PFSK-1 (cell line): ENCODE results near the gene TOP2A.

Source experiments
- FOXP2 ChIP-seq: optimal IDR thresholded peaks from 2 replicates; pipeline ENCODE3; 2011; ENCODE audit warnings: borderline replicate concordance, control low read depth, inconsistent platforms; ENCODE audit not compliant: insufficient read depth; ENCODE audit errors: extremely low read length, extremely low read depth
- POLR2AphosphoS5 ChIP-seq: IDR thresholded peaks from 2 replicates; pipeline ENCODE4 v1.6.1; 2012; ENCODE audit warnings: low read depth, mild to moderate bottlenecking, control low read depth, low read length, moderate library complexity
- REST ChIP-seq, 2 experiments: IDR thresholded peaks; 2 replicates each; pipeline versions ENCODE4 v1.6.1 to v1.8.0; 2011 to 2012; ENCODE audit warnings: low read depth in 2 of 2, low read length in 2 of 2, control low read depth in 1 of 2, inconsistent platforms in 1 of 2, mild to moderate bottlenecking in 1 of 2, moderate library complexity in 1 of 2; ENCODE audit not compliant: insufficient read depth in 1 of 2
- SIN3A ChIP-seq: IDR thresholded peaks from 2 replicates; pipeline ENCODE4 v1.6.1; 2012; ENCODE audit warnings: mild to moderate bottlenecking, low read length, moderate library complexity, borderline replicate concordance; ENCODE audit not compliant: insufficient read depth
- TAF1 ChIP-seq: IDR thresholded peaks from 2 replicates; pipeline ENCODE4 v1.6.1; 2012; ENCODE audit warnings: low read length, control low read depth, borderline replicate concordance; ENCODE audit not compliant: insufficient read depth

TOP2A gene

DNA sequence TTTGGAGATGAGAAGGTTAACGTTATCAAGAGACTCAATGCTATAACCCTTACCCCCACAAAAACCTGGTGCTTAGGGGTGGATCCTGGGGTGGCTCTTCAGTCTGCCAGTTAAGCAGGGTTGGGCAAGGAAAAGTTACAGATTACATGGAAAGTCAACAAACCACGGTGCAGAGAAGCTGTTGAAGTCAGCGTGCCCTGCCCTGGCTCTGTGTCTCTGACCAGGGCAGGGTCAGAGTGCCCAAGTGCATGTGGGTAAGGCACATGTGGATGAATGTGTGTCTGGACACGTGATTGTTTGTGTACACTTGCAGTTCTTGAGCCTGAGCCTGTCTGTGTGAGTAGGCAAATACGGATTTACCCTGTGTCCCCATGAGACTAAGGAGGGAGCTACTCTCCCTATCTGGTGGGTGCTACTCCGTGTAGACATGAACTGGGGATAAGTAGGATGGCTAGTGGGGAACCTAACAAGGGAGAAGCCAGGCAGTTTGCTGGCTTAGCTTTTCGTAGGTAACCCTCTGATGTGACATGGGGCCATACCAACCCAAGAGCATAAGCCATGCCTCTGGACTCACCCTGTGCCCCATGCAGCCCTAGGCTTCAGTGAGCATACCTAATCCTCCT lies 31.1 kb upstream of the TOP2A start:
- no peak for TF ChIP-seq TAF1
- TF ChIP-seq FOXP2: no peak
- TF ChIP-seq POLR2AphosphoS5: no peak
- TF ChIP-seq REST (IDR thresholded peaks at IDR 0.05; ENCODE audit: insufficient read depth in 1 of 2, low read depth in 2 of 2, low read length in 2 of 2): no peak
- no peak for TF ChIP-seq SIN3A

GRCh38 chr17:40448213-40448638 lies 30.5 kb upstream of the TOP2A start:
- TF ChIP-seq FOXP2: no peak
- no peak for TF ChIP-seq SIN3A
- no peak for TF ChIP-seq TAF1
- no peak for TF ChIP-seq REST (IDR thresholded peaks at IDR 0.05; ENCODE audit: insufficient read depth in 1 of 2, low read depth in 2 of 2, low read length in 2 of 2)
- TF ChIP-seq POLR2AphosphoS5: no peak

GRCh38 chr17:40447806-40448205 lies 30.1 kb upstream of the TOP2A start:
- TF ChIP-seq REST (IDR thresholded peaks at IDR 0.05; ENCODE audit: insufficient read depth in 1 of 2, low read depth in 2 of 2, low read length in 2 of 2) (no peak), SIN3A (no peak), TAF1 (no peak), FOXP2 (no peak), POLR2AphosphoS5 (no peak)

GRCh38 chr17:40447148-40447644 lies 29.5 kb upstream of the TOP2A start:
- TF ChIP-seq SIN3A (no peak), REST (IDR thresholded peaks at IDR 0.05; ENCODE audit: insufficient read depth in 1 of 2, low read depth in 2 of 2, low read length in 2 of 2) (no peak), POLR2AphosphoS5 (no peak), TAF1 (no peak), FOXP2 (no peak)
